ENCODE results near the gene ZNF544. TPM values are rescaled to one million over a fixed set of nuclear protein-coding genes. Genes with fewer than 3 reads are reported as not detected.
"Not testable (repeated sequence)": the region's sequence is repeated elsewhere in the genome, so short reads cannot be mapped to it uniquely, and the experiment has no call there.

The ZNF544 gene
- total RNA-seq, 2 experiments from 2014 or later: 32.2 to 38.5 TPM

DNA sequence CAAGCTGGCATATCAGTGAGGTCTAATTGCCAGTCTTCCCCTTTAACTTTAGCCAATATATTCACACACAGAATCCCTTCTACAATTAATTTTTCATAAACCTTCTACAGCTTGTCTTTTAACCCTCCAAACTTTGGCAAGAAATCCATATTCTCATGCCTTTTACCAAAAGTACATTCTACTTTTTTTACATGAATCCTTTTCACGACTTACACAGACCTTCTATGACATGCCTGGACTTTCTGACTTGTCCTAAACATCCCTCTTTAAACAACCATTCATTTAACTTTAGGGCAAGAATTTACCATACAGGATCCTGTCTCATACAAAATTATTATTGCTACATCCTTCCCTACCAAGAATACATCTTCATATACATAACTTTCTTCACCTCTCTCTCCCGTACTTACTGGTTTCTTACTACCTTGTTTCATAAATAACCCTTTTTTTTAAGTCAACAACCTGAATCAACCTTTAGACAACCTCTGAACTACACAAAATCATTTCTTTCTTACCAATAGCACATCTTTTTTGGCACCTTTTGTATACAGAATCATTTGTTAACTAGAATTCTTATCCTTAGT lies 23.5 kb downstream of the ZNF544 start:
- CTCF ChIA-PET: no interaction called here

GRCh38 chr19:58258259-58258658 lies 29.5 kb downstream of the ZNF544 start:
- peaks cover 65% of the 10 kb centered on the region for H3K9me3 Mint-ChIP-seq (ENCODE audit: low read depth)
- intact Hi-C loops (cut with DNase I, micrococcal nuclease); DNase-seq; H3K4me3 Mint-ChIP-seq; ATAC-seq; H3K27ac Mint-ChIP-seq; H3K4me1 Mint-ChIP-seq; POLR2A ChIA-PET; CTCF ChIA-PET; H3K27me3 Mint-ChIP-seq: not testable (repeated sequence)
- H3K36me3 Mint-ChIP-seq (ENCODE audit: low read depth): peaks cover 99% of the 10 kb centered on the region

More for the DNA sequence above, 23.5 kb downstream of the ZNF544 start:
- intact Hi-C loops (cut with DNase I, micrococcal nuclease): no loop called here
- no peak overlapping the region for H3K4me3 Mint-ChIP-seq
- H3K9me3 Mint-ChIP-seq (ENCODE audit: low read depth): peaks cover 57% of the 10 kb centered on the region
- POLR2A ChIA-PET: no interaction called here
- no peaks in the 10 kb centered on the region for H3K27me3 Mint-ChIP-seq
- DNase-seq: no peak
- no peak overlapping the region for H3K27ac Mint-ChIP-seq
- no peak for ATAC-seq
- peaks cover 98% of the 10 kb centered on the region for H3K36me3 Mint-ChIP-seq (ENCODE audit: low read depth)
- peaks cover 7% of the 10 kb centered on the region for H3K4me1 Mint-ChIP-seq

- Mint-ChIP-seq H3K4me1 (no peaks in the 10 kb centered on the region), H3K27ac (no peak overlapping the region), H3K27me3 (no peaks in the 10 kb centered on the region), H3K4me3 (no peak overlapping the region), H3K9me3 (ENCODE audit: low read depth) (peaks cover 49% of the 10 kb centered on the region), H3K36me3 (ENCODE audit: low read depth) (peaks cover 97% of the 10 kb centered on the region)
- intact Hi-C loops (cut with DNase I, micrococcal nuclease): loop anchor here in 1 of 2 experiments (5.0 to 10.0 kb wide), 2 partner anchors 64 to 487 kb away; no protein-coding TSS in a partner anchor
- ATAC-seq: peak; percentile 36
- no peak for DNase-seq
- CTCF ChIA-PET: interaction anchor here (0.7 kb wide), 1 partner anchor 166 kb away, joined by 3 read pairs; no protein-coding TSS in a partner anchor
- POLR2A ChIA-PET: no interaction called here
Observed at GRCh38 chr19:58261600-58261967, 32.9 kb downstream of the ZNF544 start.

DNA sequence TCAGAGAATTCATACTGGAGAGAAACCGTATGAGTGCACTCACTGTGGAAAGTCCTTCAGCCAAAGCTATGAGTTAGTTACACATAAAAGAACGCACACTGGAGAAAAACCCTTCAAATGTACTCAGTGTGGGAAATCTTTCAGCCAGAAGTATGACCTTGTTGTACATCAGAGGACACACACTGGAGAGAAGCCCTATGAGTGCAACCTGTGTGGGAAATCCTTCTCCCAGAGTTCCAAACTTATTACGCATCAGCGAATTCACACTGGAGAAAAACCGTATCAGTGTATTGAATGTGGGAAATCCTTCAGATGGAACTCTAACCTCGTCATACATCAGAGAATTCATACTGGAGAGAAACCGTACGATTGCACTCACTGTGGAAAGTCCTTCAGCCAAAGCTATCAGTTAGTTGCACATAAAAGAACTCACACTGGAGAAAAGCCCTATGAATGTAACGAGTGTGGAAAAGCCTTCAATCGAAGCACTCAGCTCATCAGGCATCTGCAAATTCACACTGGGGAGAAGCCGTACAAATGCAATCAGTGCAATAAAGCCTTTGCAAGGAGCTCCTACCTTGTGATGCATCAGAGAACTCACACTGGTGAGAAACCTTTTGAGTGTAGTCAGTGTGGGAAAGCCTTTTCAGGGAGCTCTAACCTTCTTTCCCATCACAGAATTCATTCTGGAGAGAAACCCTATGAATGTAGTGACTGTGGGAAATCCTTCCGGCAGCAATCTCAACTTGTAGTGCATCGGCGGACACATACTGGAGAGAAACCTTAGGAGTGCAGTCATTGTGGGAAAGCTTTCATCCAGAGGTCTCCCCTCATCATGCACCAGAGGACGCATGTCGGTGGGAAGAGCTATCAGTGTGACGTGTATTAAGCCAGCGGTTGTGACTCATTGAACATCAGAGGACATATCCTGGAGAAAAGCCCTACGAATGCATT lies 33.5 kb downstream of the ZNF544 start:
- ChIA-PET CTCF (no interaction called here), POLR2A (no interaction called here)
- DNase-seq (no peak), ATAC-seq (no peak)
- no peak overlapping the region for H3K27ac Mint-ChIP-seq
- H3K4me3 Mint-ChIP-seq: no peak overlapping the region
- H3K9me3 Mint-ChIP-seq (ENCODE audit: low read depth): peaks cover 48% of the 10 kb centered on the region
- no peaks in the 10 kb centered on the region for H3K27me3 Mint-ChIP-seq
- no peaks in the 10 kb centered on the region for H3K4me1 Mint-ChIP-seq
- intact Hi-C loops (cut with DNase I, micrococcal nuclease): loop anchor here in 1 of 2 experiments (5.0 to 10.0 kb wide), 2 partner anchors 65 to 487 kb away; no protein-coding TSS in a partner anchor
- H3K36me3 Mint-ChIP-seq (ENCODE audit: low read depth): peaks cover 96% of the 10 kb centered on the region

GRCh38 chr19:58262922-58263296 lies 34.2 kb downstream of the ZNF544 start:
- H3K27me3 Mint-ChIP-seq: no peaks in the 10 kb centered on the region
- DNase-seq (no peak), ATAC-seq (no peak)
- no peaks in the 10 kb centered on the region for H3K4me1 Mint-ChIP-seq
- intact Hi-C loops (cut with DNase I, micrococcal nuclease): loop anchor here in 1 of 2 experiments (5.0 to 10.0 kb wide), 2 partner anchors 66 to 488 kb away; no protein-coding TSS in a partner anchor
- peaks cover 41% of the 10 kb centered on the region for H3K9me3 Mint-ChIP-seq (ENCODE audit: low read depth)
- ChIA-PET CTCF (no interaction called here), POLR2A (no interaction called here)
- peaks cover 94% of the 10 kb centered on the region for H3K36me3 Mint-ChIP-seq (ENCODE audit: low read depth)
- no peak overlapping the region for H3K27ac Mint-ChIP-seq
- H3K4me3 Mint-ChIP-seq: no peak overlapping the region

DNA sequence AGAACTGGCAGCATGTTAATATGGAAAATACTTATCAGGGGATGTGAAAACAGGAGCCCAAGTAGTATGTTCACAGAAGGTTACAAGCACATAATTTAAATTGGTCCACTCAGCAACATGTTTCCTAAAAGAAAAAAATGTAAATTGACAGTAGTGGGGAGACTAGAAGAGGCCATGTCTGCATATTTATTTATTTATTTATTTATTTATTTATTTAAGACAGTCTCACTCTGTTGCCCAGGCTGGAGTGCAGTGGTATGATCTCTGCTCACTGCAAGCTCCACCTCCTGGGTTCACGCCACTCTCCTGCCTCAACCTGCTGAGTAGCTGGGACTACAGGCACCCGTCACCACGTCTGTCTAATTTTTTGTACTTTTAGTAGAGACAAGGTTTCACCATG lies 36.4 kb downstream of the ZNF544 start:
- no peak overlapping the region for H3K4me3 Mint-ChIP-seq
- no peak for ATAC-seq
- no peak overlapping the region for H3K27ac Mint-ChIP-seq
- peaks cover 35% of the 10 kb centered on the region for H3K9me3 Mint-ChIP-seq (ENCODE audit: low read depth)
- no peak for DNase-seq
- H3K27me3 Mint-ChIP-seq: no peaks in the 10 kb centered on the region
- POLR2A ChIA-PET: no interaction called here
- H3K4me1 Mint-ChIP-seq: no peaks in the 10 kb centered on the region
- CTCF ChIA-PET: interaction anchor here (0.6 kb wide), 1 partner anchor 840 kb away, joined by 3 read pairs; no protein-coding TSS in a partner anchor
- peaks cover 84% of the 10 kb centered on the region for H3K36me3 Mint-ChIP-seq (ENCODE audit: low read depth)
- intact Hi-C loops (cut with DNase I, micrococcal nuclease): loop anchor here in 1 of 2 experiments (10.0 kb wide), 1 partner anchor 490 kb away; no protein-coding TSS in a partner anchor

DNA sequence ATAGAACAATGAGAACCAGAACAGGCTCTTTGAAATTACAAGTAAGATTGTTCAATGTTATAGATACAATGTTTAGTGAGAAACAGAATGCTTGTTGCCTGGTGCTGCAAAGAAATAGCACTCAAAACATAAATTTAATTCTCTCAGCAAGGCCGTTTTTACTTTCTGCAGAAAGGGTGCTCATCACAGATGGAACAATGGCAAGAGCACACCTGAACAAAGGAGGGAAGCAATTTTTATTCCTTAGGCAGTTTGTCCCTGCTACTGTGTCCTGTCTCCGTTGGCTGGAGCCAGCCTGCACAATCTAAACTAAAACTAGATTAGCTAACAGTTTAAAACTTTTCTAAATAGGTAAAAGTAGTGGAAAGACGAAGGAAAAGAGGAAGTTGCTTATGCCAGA lies 39.6 kb downstream of the ZNF544 start:
- Mint-ChIP-seq H3K4me3 (no peak overlapping the region), H3K9me3 (ENCODE audit: low read depth) (peaks cover 23% of the 10 kb centered on the region), H3K27me3 (no peaks in the 10 kb centered on the region), H3K27ac (no peak overlapping the region), H3K4me1 (no peaks in the 10 kb centered on the region), H3K36me3 (ENCODE audit: low read depth) (peaks cover 79% of the 10 kb centered on the region)
- POLR2A ChIA-PET: no interaction called here
- ATAC-seq (no peak), DNase-seq (no peak)
- intact Hi-C loops (cut with DNase I, micrococcal nuclease): loop anchor here in 1 of 2 experiments (10.0 kb wide), 1 partner anchor 494 kb away; no protein-coding TSS in a partner anchor
- CTCF ChIA-PET: interaction anchor here (0.7 kb wide), 1 partner anchor 78 kb away, joined by 3 read pairs; no protein-coding TSS in a partner anchor

GRCh38 chr19:58274771-58275201 lies 46.1 kb downstream of the ZNF544 start:
- Mint-ChIP-seq H3K27me3 (no peaks in the 10 kb centered on the region), H3K4me1 (peaks cover 5% of the 10 kb centered on the region), H3K9me3 (ENCODE audit: low read depth) (peaks cover 23% of the 10 kb centered on the region), H3K27ac (no peak overlapping the region), H3K4me3 (no peak overlapping the region), H3K36me3 (ENCODE audit: low read depth) (peaks cover 70% of the 10 kb centered on the region)
- no peak for DNase-seq
- intact Hi-C loops (cut with DNase I, micrococcal nuclease): no loop called here
- POLR2A ChIA-PET: no interaction called here
- CTCF ChIA-PET: no interaction called here
- ATAC-seq: no peak

DNA sequence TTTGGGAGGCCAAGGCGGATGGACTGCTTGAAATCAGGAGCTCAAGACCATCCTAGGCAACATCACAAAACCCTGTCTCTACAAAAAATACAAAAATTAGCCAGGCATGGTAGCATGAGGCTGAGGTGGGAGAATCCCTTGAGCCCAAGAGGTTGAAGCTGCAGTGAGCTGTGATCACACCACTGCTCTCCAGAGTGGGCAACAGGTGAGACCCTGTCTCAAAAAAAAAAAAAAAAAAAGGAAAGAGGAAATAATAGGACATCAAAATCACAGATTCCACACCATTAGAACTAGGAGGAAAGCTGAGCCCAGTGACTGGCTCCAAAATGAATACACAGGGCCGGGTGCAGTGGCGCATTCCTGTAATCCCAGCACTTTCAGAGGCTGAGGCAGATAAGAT lies 46.9 kb downstream of the ZNF544 start:
- intact Hi-C loops (cut with DNase I, micrococcal nuclease): no loop called here
- no peak overlapping the region for H3K27ac Mint-ChIP-seq
- H3K9me3 Mint-ChIP-seq (ENCODE audit: low read depth): peaks cover 17% of the 10 kb centered on the region
- H3K4me3 Mint-ChIP-seq: no peak overlapping the region
- H3K36me3 Mint-ChIP-seq (ENCODE audit: low read depth): peaks cover 70% of the 10 kb centered on the region
- DNase-seq (no peak), ATAC-seq (no peak)
- H3K27me3 Mint-ChIP-seq: no peaks in the 10 kb centered on the region
- peaks cover 13% of the 10 kb centered on the region for H3K4me1 Mint-ChIP-seq
- ChIA-PET POLR2A (no interaction called here), CTCF (interaction anchor here (0.7 kb wide), 1 partner anchor 42 kb away, joined by 3 read pairs; no protein-coding TSS in a partner anchor)

DNA sequence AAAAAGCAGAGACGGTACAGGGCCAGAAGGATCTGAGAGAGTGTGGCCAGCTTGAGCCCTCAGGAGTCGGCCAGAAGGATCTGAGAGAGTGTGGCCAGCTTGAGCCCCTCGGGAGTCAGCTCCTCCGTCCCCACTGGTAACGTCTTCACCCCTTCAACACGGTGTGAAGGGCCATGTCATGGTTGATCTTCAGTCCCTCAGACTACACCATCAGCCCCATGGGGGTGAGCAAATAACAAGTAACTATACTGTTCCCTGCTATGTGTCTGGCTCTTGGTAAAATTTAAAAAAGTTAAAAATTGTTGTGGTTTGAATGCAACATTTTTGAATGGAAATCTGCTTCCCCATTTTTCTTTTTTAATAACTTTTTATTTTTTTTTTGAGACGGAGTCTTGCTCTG lies 48.5 kb downstream of the ZNF544 start:
- POLR2A ChIA-PET: no interaction called here
- Mint-ChIP-seq H3K9me3 (ENCODE audit: low read depth) (peaks cover 13% of the 10 kb centered on the region), H3K4me3 (peak overlapping the region; percentile 98), H3K36me3 (ENCODE audit: low read depth) (peaks cover 63% of the 10 kb centered on the region), H3K27me3 (no peaks in the 10 kb centered on the region), H3K4me1 (peaks cover 27% of the 10 kb centered on the region), H3K27ac (no peak overlapping the region)
- DNase-seq: no peak
- no peak for ATAC-seq
- CTCF ChIA-PET: no interaction called here
- intact Hi-C loops (cut with DNase I, micrococcal nuclease): no loop called here

- peak overlapping the region; percentile 95 for H3K27ac Mint-ChIP-seq
- H3K4me3 Mint-ChIP-seq: peak overlapping the region; percentile 98
- DNase-seq (no peak), ATAC-seq (peak; percentile 3)
- ChIA-PET POLR2A (interaction anchor here (0.7 to 1.2 kb wide), 2 partner anchors 41 to 211 kb away, joined by 3 read pairs; no protein-coding TSS in a partner anchor), CTCF (interaction anchor here (0.6 to 0.8 kb wide), 3 partner anchors 9 to 242 kb away, joined by 3 to 5 read pairs (median 3); partner anchors contain the start of gene ZBTB45)
- H3K27me3 Mint-ChIP-seq: no peaks in the 10 kb centered on the region
- intact Hi-C loops (cut with DNase I, micrococcal nuclease): loop anchor here (1.0 to 2.0 kb wide), 21 partner anchors 27 to 997 kb away; partner anchors contain the start of genes ERVK3-1 (in 2 of the 2), ZNF584 (in 2 of the 2), ZSCAN22 (in 2 of the 2) and MZF1 (in 1 of the 2)
- peaks cover 13% of the 10 kb centered on the region for H3K9me3 Mint-ChIP-seq (ENCODE audit: low read depth)
- peaks cover 28% of the 10 kb centered on the region for H3K4me1 Mint-ChIP-seq
- H3K36me3 Mint-ChIP-seq (ENCODE audit: low read depth): peaks cover 58% of the 10 kb centered on the region
Observed at GRCh38 chr19:58277748-58278540, 49.2 kb downstream of the ZNF544 start.
